Activated T-helper 2 cell treated with anti-CD3 and anti-CD28 coated beads, Interferon-gamma antibody, Interleukin-2, Interleukin-4, amounts not matched to agents 10 μg/mL and 5 μg/mL and 100 μg/mL, durations not matched to agents 14 hours and 24 hours and 36 hours (primary cell): Measurements from ENCODE around the gene SASH1. TPM values are rescaled to one million over a fixed set of nuclear protein-coding genes. Genes with fewer than 3 reads are reported as not detected.

ENCODE experiments used
- DNase-seq: peaks from one replicate; pipeline ENCODE4 v3.0.0; 2021; ENCODE audit warnings: low spot score
- H3K27ac Mint-ChIP-seq: one replicate; pipeline ENCODE4 v1.8.0; 2021; ENCODE audit warnings: mixed read lengths
- H3K27me3 Mint-ChIP-seq: one replicate; pipeline ENCODE4 v1.8.0; 2021; ENCODE audit warnings: low read depth, mixed read lengths
- H3K36me3 Mint-ChIP-seq: one replicate; pipeline ENCODE4 v1.8.0; 2021; ENCODE audit warnings: low read depth, mixed read lengths
- H3K4me1 Mint-ChIP-seq: one replicate; pipeline ENCODE4 v1.8.0; 2021; ENCODE audit warnings: low read depth, mixed read lengths
- H3K4me3 Mint-ChIP-seq: one replicate; pipeline ENCODE4 v1.8.0; 2021; ENCODE audit warnings: low read depth, mild to moderate bottlenecking, moderate library complexity, mixed read lengths
- H3K9me3 Mint-ChIP-seq: one replicate; pipeline ENCODE4 v1.8.0; 2021; ENCODE audit warnings: mixed read lengths
- intact Hi-C: fragments of 100-400 bp; cut with micrococcal nuclease; formaldehyde crosslinking; loops from one replicate; pipeline ENCODE4 v1.15.1; 2023
- total RNA-seq: library from RNA; stranded (reverse); gene quantifications from 2 replicates; pipeline ENCODE4 v1.2.3, GENCODE V29; 2022

Gene SASH1
- total RNA-seq, 1 donor from 2014 or later: 0.52 TPM

DNA sequence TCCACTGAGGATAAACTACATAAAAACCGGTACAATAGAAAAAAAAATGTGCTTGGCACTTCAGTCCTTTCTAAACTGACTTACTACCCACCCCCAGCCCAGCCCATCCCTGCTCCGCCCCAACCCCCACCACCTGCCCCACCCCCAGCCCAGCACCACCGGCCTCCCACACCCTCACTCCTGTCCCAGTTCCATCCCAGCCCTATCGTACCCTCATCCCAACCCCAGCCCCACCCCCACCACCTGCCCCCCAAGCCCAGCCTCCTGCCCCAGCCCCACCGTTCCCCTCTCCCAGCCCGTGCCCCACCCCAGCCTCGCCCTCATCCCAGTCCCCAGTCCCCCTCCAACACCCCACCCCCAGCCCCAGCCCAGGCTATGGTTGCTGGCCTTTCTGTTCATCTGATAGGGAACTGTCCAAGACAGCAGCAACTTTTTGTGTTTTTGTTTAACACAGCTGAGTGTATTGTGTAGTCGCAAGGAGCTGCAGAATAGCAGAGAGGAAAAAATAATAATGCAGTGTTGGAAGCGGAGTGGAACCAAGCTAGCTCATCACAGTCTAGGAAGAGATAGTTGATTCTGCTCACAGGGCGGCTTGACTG, 61.9 kb downstream of the SASH1 start:
- no peak for DNase-seq
- Mint-ChIP-seq H3K27ac (no peak overlapping the region), H3K4me1 (no peaks in the 10 kb centered on the region), H3K4me3 (no peak overlapping the region), H3K36me3 (no peaks in the 10 kb centered on the region), H3K9me3 (no peaks in the 10 kb centered on the region), H3K27me3 (peaks cover 7% of the 10 kb centered on the region)
- intact Hi-C loops: no loop called here

GRCh38 chr6:148405894-148406293, 63.3 kb downstream of the SASH1 start:
- Mint-ChIP-seq H3K27ac (no peak overlapping the region), H3K4me1 (no peaks in the 10 kb centered on the region), H3K4me3 (no peak overlapping the region), H3K27me3 (peaks cover 7% of the 10 kb centered on the region), H3K36me3 (no peaks in the 10 kb centered on the region), H3K9me3 (no peaks in the 10 kb centered on the region)
- no peak for DNase-seq
- intact Hi-C loops: no loop called here

- H3K9me3 Mint-ChIP-seq: no peaks in the 10 kb centered on the region
- intact Hi-C loops: no loop called here
- H3K36me3 Mint-ChIP-seq: no peaks in the 10 kb centered on the region
- no peak for DNase-seq
- H3K27ac Mint-ChIP-seq: no peak overlapping the region
- H3K27me3 Mint-ChIP-seq: peaks cover 6% of the 10 kb centered on the region
- no peaks in the 10 kb centered on the region for H3K4me1 Mint-ChIP-seq
- H3K4me3 Mint-ChIP-seq: no peak overlapping the region
Measured at GRCh38 chr6:148406579-148407371, 64.1 kb downstream of the SASH1 start.

DNA sequence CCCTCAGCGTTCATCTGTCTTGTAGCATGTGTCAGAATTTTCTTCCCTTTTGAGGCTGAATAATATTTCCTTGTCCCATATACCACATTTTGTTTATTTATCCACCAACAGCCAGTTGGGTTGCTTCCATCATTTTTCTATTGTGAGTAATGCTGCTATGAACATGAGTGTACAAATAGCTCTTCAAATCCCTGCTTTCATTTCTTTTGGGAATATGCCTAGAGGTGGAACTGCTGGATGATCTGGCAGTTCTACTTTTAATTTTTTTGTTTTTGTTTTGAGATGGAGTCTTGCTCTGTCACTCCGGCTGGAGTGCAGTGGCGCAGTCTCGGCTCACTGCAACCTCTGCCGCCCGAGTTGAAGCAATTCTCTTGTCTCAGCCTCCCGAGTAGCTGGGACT, 64.7 kb downstream of the SASH1 start:
- intact Hi-C loops: no loop called here
- Mint-ChIP-seq H3K9me3 (no peaks in the 10 kb centered on the region), H3K36me3 (no peaks in the 10 kb centered on the region), H3K4me1 (no peaks in the 10 kb centered on the region), H3K27ac (no peak overlapping the region), H3K27me3 (peaks cover 6% of the 10 kb centered on the region), H3K4me3 (no peak overlapping the region)
- DNase-seq: no peak

GRCh38 chr6:148413321-148414091, 70.9 kb downstream of the SASH1 start:
- Mint-ChIP-seq H3K27me3 (no peaks in the 10 kb centered on the region), H3K4me1 (no peaks in the 10 kb centered on the region), H3K36me3 (no peaks in the 10 kb centered on the region), H3K9me3 (no peaks in the 10 kb centered on the region), H3K27ac (no peak overlapping the region), H3K4me3 (no peak overlapping the region)
- no peak for DNase-seq
- intact Hi-C loops: no loop called here

DNA sequence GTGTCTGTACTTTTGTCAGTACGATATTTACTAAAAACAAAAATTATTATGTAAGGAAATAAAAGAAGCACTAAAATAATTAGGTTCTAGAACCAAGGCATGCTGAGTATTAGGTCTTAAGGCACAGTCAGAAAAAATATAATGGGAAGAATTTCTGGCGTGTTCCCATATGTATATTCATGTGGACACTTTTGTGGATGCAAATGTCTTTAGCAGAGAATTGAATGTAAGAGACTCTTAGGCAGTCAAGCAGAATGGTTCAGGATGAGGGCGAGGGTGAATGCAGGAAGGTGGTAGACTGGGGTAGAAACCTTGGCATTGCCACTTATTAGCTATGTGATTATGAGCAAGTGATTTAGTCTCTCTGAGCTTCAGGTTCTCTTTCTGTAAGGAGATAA, 71.5 kb downstream of the SASH1 start:
- DNase-seq: no peak
- intact Hi-C loops: no loop called here
- Mint-ChIP-seq H3K36me3 (no peaks in the 10 kb centered on the region), H3K4me3 (no peak overlapping the region), H3K27ac (no peak overlapping the region), H3K9me3 (no peaks in the 10 kb centered on the region), H3K27me3 (no peaks in the 10 kb centered on the region), H3K4me1 (no peaks in the 10 kb centered on the region)

DNA sequence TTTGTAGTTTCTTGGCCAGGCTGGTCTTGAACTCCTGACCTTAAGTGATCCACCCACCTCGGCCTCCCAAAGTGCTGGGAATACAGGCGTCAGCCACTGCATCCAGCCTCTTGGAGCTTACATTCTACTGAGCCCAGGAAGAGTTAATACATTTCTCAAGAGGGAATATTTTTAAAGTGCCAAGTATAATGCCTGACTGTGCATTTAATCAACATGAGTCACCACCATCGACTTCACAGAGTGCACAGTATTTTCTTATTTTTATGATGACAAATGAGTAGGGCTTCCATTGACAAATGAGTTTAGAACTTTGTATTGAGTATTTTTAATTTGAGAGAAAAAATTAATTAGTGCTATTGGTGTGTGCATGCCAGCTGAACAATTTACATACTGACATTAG, 72.2 kb downstream of the SASH1 start:
- no peak for DNase-seq
- Mint-ChIP-seq H3K36me3 (no peaks in the 10 kb centered on the region), H3K4me1 (no peaks in the 10 kb centered on the region), H3K4me3 (no peak overlapping the region), H3K27ac (no peak overlapping the region), H3K27me3 (peaks cover 2% of the 10 kb centered on the region), H3K9me3 (no peaks in the 10 kb centered on the region)
- intact Hi-C loops: no loop called here

DNA sequence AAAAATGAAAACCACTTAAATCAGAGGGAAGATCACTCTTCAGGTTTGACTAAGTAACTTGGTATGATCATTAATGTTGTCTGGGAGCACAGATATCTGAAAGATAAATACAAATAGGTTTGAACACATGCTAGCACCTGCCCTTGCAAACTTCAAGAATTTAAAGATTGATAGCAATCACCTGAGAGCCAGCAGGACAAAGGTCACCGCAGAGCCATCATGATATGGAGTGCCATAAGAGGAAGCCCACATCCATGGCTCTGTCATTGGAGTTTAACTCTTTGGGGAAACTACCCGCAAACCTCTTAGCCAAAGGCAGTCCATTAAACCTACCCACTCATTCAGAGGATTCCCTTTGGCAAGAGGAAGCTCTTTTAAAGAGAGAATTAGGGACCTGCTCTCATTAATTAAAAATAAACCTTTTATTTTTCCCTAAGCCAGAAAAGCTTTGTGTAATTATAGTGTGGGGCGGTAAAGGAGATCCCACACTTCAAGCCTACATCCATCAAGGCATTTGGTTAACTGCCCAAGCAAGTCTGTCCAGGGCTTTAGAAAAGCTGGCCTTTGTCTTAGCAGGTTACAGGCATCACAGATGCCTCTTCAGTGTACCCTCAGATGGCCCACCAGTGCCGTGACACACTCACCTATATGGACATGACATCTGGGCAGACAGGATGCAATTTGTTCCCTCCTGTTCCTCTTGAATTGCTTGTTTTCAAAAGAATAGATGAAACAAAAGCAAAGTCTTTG, 73.0 kb downstream of the SASH1 start:
- Mint-ChIP-seq H3K27me3 (peaks cover 2% of the 10 kb centered on the region), H3K27ac (no peak overlapping the region), H3K9me3 (no peaks in the 10 kb centered on the region), H3K36me3 (no peaks in the 10 kb centered on the region), H3K4me1 (no peaks in the 10 kb centered on the region), H3K4me3 (no peak overlapping the region)
- DNase-seq: no peak
- intact Hi-C loops: no loop called here

DNA sequence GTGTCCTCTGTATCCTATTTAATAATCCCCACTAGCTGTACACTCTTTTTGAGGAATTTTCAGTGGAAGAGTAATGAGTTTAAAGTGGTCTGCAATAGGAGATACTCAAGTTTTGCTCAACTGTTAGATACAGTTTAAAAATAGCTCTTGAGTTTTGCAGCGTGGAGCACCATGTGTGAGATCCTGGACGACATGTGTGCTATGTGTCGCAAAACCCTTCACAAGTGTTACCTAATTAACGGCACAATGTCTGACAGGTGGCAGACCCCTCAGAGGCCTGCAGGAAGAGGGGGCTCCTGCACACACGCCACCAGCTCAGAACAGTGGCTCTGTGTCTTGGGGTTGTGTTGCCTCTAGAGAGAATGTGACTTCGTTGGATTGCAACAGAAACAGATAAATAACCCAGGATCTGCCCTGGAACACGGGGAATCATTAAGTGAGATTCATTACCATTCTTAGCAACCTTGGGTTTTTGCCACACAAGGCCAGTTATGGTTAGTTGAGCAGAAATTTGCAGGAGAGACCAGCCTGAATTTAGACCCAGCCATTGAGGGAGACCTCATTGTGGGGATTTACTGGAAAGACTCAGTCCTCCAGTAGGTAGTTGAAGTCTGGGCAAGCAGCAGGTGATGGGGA, 73.8 kb downstream of the SASH1 start:
- DNase-seq: no peak
- Mint-ChIP-seq H3K4me3 (no peak overlapping the region), H3K36me3 (no peaks in the 10 kb centered on the region), H3K4me1 (no peaks in the 10 kb centered on the region), H3K9me3 (no peaks in the 10 kb centered on the region), H3K27me3 (peaks cover 2% of the 10 kb centered on the region), H3K27ac (no peak overlapping the region)
- intact Hi-C loops: no loop called here

GRCh38 chr6:148417045-148417444, 74.4 kb downstream of the SASH1 start:
- no peak overlapping the region for H3K4me3 Mint-ChIP-seq
- H3K36me3 Mint-ChIP-seq: no peaks in the 10 kb centered on the region
- H3K4me1 Mint-ChIP-seq: no peaks in the 10 kb centered on the region
- no peak for DNase-seq
- H3K9me3 Mint-ChIP-seq: no peaks in the 10 kb centered on the region
- intact Hi-C loops: no loop called here
- H3K27ac Mint-ChIP-seq: no peak overlapping the region
- peaks cover 2% of the 10 kb centered on the region for H3K27me3 Mint-ChIP-seq

GRCh38 chr6:148419430-148419829, 76.8 kb downstream of the SASH1 start:
- no peaks in the 10 kb centered on the region for H3K4me1 Mint-ChIP-seq
- intact Hi-C loops: no loop called here
- no peaks in the 10 kb centered on the region for H3K9me3 Mint-ChIP-seq
- H3K36me3 Mint-ChIP-seq: no peaks in the 10 kb centered on the region
- peaks cover 2% of the 10 kb centered on the region for H3K27me3 Mint-ChIP-seq
- H3K27ac Mint-ChIP-seq: no peak overlapping the region
- no peak for DNase-seq
- H3K4me3 Mint-ChIP-seq: no peak overlapping the region

DNA sequence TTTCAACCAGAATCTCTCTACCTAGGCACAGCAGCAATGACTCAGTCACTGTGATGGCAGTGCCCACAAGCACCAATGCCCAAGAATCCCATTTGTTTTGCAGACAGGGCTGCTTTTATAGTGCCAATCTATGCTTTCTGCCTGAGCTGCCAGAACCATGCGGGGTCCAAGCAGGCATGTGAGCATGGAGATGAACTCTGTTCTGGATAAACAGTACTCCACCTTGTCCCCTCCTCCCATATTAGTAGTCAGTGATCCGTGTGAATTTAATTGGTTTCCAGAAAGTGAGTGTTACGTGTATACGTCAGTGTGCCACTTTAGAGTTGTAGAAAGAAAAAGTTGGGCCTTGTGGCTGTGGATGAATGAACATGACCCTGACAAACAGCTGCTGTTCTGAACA, 79.4 kb downstream of the SASH1 start:
- H3K27me3 Mint-ChIP-seq: peaks cover 2% of the 10 kb centered on the region
- H3K36me3 Mint-ChIP-seq: no peaks in the 10 kb centered on the region
- no peak overlapping the region for H3K27ac Mint-ChIP-seq
- H3K4me3 Mint-ChIP-seq: no peak overlapping the region
- no peaks in the 10 kb centered on the region for H3K9me3 Mint-ChIP-seq
- no peak for DNase-seq
- intact Hi-C loops: no loop called here
- no peaks in the 10 kb centered on the region for H3K4me1 Mint-ChIP-seq
